ENCODE data around the gene ENTPD7.

DNA sequence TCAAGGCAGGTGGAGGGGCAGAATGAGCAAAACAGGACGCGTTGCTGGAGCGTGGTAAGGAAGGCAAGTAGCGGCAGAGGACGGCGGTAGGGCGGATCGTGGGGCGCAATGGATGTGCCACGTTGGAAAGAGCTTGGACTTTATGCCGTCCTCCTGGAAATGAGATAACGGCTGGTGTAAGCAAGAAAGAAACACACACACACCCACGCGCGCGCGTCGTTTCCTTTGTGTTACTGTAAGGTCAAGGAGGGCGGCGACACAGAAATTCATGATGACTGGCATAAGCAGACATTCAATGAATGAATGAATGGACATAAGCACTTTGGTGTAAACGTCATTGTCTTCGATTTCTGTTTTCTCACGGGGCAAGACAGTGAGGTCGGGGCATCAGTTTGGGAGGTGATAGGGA is 683 bp upstream of the ENTPD7 start:
- TF ChIP-seq, protein P1, sequence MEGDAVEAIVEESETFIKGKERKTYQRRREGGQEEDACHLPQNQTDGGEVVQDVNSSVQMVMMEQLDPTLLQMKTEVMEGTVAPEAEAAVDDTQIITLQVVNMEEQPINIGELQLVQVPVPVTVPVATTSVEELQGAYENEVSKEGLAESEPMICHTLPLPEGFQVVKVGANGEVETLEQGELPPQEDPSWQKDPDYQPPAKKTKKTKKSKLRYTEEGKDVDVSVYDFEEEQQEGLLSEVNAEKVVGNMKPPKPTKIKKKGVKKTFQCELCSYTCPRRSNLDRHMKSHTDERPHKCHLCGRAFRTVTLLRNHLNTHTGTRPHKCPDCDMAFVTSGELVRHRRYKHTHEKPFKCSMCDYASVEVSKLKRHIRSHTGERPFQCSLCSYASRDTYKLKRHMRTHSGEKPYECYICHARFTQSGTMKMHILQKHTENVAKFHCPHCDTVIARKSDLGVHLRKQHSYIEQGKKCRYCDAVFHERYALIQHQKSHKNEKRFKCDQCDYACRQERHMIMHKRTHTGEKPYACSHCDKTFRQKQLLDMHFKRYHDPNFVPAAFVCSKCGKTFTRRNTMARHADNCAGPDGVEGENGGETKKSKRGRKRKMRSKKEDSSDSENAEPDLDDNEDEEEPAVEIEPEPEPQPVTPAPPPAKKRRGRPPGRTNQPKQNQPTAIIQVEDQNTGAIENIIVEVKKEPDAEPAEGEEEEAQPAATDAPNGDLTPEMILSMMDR (IDR thresholded peaks at IDR 0.05; ENCODE audit: poor library complexity): no peak
- TF ChIP-seq EZH2phosphoT487 (IDR thresholded peaks at IDR 0.05; ENCODE audit: low read depth, severe bottlenecking, unreplicated experiment) (no peak), EZH2 (IDR thresholded peaks at IDR 0.05; ENCODE audit: borderline replicate concordance) (no peak)

All from hepatocyte (in vitro differentiated cells).